HUES6 (cell line): Measurements from ENCODE around the gene KIR3DL3.
"Not testable (repeated sequence)": the region's sequence is repeated elsewhere in the genome, so short reads cannot be mapped to it uniquely, and the experiment has no call there.

Experiments
- H3K27ac ChIP-seq: 2 replicates; pipeline ENCODE4 v1.7.0; 2013; ENCODE audit warnings: low read depth, mild to moderate bottlenecking, low read length, inconsistent platforms
- H3K27me3 ChIP-seq: 2 replicates; pipeline ENCODE4 v1.6.1; 2013; ENCODE audit warnings: low read length; ENCODE audit not compliant: control insufficient read depth, insufficient read depth
- H3K36me3 ChIP-seq: 2 replicates; pipeline ENCODE4 v1.6.1; 2013; ENCODE audit warnings: low read length; ENCODE audit not compliant: control insufficient read depth, insufficient read depth
- H3K4me1 ChIP-seq: 2 replicates; pipeline ENCODE4 v1.6.1; 2013; ENCODE audit warnings: low read length; ENCODE audit not compliant: control insufficient read depth, insufficient read depth
- H3K4me3 ChIP-seq: 2 replicates; pipeline ENCODE4 v1.5.1; 2013; ENCODE audit warnings: low read depth, low read length
- H3K9ac ChIP-seq: one replicate; pipeline ENCODE4 v1.6.1; 2013; ENCODE audit warnings: mild to moderate bottlenecking, low read length
- H3K9me3 ChIP-seq: 2 replicates; pipeline ENCODE4 v1.6.1; 2013; ENCODE audit warnings: low read depth, low read length; ENCODE audit not compliant: control insufficient read depth, insufficient read depth

KIR3DL3 gene

DNA sequence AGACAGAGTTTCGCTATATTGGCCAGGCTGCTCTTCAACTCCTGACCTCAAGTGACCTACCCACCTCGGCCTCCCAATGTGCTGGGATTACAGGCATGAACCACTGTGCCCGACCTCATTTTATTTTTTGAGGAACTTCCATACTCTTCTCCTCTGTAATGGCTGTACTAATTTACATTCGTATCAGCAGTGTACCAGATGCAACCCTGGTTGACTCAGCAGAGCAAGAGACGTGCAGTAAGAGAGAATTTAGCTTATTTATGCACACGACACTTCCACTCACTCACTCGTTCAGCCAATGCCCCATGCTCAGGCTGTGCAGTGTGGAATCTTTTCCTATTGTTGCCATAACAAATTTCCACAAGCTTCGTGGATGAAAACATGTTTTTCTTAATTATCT is 6.9 kb downstream of the KIR3DL3 start:
- H3K36me3 ChIP-seq: no peaks in the 10 kb centered on the region
- no peak overlapping the region for H3K4me3 ChIP-seq
- no peak overlapping the region for H3K27ac ChIP-seq
- H3K9me3 ChIP-seq: peaks cover 79% of the 10 kb centered on the region; the same call in 1 of the 2 replicates
- no peak overlapping the region for H3K9ac ChIP-seq
- no peaks in the 10 kb centered on the region for H3K4me1 ChIP-seq
- peaks cover 12% of the 10 kb centered on the region; the same call in 1 of the 2 replicates for H3K27me3 ChIP-seq

DNA sequence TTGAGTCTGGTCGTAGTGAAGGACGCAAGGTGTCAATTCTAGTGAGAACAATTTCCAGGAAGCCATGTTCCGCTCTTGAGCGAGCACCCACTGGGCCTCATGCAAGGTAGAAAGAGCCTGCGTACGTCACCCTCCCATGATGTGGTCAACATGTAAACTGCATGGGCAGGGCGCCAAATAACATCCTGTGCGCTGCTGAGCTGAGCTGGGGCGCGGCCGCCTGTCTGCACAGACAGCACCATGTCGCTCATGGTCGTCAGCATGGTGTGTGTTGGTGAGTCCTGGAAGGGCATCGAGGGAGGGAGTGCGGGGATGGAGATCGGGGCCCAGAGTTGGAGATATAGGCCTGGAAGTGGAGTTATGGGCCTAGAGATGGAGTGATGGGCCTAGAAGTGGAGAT is 14.1 kb downstream of the KIR3DL3 start, which contains the start of gene KIR2DL3:
Gene KIR2DL3, plus strand, starts transcription at position 208 of the 400 bp plus-strand sequence. Its CDS starts 33 bp downstream, at position 241.
- H3K4me3 ChIP-seq, H3K27ac ChIP-seq, H3K9ac ChIP-seq, H3K36me3 ChIP-seq, H3K4me1 ChIP-seq, H3K27me3 ChIP-seq: not testable (repeated sequence)
- peaks cover 64% of the 10 kb centered on the region; the same call in 1 of the 2 replicates for H3K9me3 ChIP-seq

DNA sequence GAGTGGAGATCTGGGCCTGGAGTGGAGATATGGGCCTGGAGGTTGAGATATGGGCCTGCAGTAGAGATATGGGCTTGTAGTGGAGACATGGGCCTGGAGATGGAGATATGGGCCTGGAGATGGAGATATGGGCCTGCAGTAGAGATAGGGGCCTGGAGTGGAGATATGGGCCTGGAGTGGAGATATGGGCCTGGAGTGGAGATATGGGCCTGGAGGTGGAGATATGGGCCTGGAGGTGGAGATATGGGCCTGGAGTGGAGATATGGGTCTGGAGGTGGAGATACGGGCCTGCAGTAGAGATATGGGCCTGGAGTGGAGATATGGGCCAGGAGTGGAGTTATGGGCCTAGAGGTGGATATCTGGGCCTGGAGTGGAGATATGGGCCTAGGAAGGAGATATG is 14.5 kb downstream of the KIR3DL3 start:
- no peaks in the 10 kb centered on the region for H3K36me3 ChIP-seq
- H3K27ac ChIP-seq: no peak overlapping the region
- no peak overlapping the region for H3K4me3 ChIP-seq
- peaks cover under 1% of the 10 kb centered on the region; the same call in 1 of the 2 replicates for H3K27me3 ChIP-seq
- peaks cover 60% of the 10 kb centered on the region; the same call in 1 of the 2 replicates for H3K9me3 ChIP-seq
- no peaks in the 10 kb centered on the region for H3K4me1 ChIP-seq
- no peak overlapping the region for H3K9ac ChIP-seq

DNA sequence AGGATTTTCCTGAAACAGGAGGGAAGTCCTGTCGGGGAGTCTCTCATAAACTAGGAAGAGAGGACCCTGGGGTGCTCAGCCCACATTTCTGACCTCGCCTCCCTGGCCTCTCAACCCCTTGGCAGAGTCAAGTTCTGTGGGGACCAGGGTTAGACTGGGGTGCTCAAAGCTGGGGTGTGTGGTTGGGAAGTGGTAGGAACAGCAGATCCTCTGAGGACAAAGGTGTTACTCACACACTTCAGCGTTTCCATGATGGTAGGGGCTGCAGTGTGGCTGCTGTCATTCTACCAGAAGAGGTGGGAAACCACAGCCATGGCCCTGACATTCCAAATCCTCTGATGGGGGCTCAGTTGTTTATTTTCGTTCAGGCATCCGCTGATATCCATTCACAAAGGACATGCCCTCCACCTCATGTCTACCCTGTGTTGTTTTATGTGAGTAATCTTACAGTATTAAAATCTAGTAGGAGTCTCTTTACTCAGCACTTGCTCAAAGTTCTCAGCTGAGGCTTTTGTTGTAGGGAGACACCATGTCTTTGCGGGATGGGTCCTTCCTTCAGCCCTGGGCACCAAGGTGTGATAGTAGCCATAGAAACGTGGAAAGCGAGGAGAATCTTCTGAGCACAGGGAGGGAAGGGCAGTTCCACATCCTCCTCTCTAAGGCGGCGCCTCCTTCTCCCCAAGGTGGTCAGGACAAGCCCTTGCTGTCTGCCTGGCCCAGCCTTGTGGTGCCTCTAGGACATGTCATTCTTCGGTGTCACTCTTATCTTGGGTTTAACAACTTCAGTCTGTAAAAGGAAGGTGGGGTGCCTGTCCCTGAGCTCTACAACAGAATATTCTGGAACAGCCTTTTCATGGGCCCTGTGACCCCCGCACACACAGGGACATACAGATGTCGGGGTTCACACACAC is 15.6 kb downstream of the KIR3DL3 start:
- Histone ChIP-seq H3K9ac (no peak overlapping the region), H3K9me3 (peaks cover 55% of the 10 kb centered on the region; the same call in 1 of the 2 replicates), H3K4me1 (no peaks in the 10 kb centered on the region), H3K27me3 (no peaks in the 10 kb centered on the region; the same call in 1 of the 2 replicates), H3K27ac (no peak overlapping the region), H3K36me3 (no peaks in the 10 kb centered on the region), H3K4me3 (no peak overlapping the region)

DNA sequence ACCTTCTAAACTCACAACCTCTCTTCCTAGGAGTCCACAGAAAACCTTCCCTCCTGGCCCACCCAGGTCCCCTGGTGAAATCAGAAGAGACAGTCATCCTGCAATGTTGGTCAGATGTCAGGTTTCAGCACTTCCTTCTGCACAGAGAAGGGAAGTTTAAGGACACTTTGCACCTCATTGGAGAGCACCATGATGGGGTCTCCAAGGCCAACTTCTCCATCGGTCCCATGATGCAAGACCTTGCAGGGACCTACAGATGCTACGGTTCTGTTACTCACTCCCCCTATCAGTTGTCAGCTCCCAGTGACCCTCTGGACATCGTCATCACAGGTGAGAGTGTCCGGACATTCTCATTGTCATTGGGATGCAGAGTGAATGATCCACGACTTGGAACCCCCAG is 17.7 kb downstream of the KIR3DL3 start:
- not testable (repeated sequence) for H3K4me3 ChIP-seq, H3K36me3 ChIP-seq, H3K27ac ChIP-seq, H3K9ac ChIP-seq, H3K4me1 ChIP-seq, H3K27me3 ChIP-seq
- peaks cover 43% of the 10 kb centered on the region; the same call in 1 of the 2 replicates for H3K9me3 ChIP-seq

DNA sequence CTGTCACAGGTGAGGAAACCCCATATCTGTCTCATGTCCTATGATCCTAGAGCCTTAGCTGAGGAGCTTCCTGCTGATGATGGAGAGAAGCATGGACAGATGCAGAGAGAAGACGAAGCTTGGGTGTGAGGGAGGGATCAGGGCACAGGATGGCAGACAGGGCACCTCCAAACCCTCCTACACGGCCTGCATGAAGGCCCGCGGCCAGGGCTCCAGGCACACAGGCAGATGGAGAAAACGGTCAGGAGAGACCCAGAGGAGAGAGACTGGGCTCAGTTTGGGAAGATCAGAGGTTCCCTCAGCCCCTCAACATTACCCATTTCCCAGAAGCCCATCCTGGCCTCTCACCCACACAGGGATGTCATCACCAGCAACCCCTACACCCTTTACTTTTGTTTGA is 19.8 kb downstream of the KIR3DL3 start:
- H3K9ac ChIP-seq, H3K4me3 ChIP-seq, H3K27me3 ChIP-seq, H3K27ac ChIP-seq, H3K36me3 ChIP-seq, H3K4me1 ChIP-seq: not testable (repeated sequence)
- peaks cover 36% of the 10 kb centered on the region; the same call in 1 of the 2 replicates for H3K9me3 ChIP-seq

DNA sequence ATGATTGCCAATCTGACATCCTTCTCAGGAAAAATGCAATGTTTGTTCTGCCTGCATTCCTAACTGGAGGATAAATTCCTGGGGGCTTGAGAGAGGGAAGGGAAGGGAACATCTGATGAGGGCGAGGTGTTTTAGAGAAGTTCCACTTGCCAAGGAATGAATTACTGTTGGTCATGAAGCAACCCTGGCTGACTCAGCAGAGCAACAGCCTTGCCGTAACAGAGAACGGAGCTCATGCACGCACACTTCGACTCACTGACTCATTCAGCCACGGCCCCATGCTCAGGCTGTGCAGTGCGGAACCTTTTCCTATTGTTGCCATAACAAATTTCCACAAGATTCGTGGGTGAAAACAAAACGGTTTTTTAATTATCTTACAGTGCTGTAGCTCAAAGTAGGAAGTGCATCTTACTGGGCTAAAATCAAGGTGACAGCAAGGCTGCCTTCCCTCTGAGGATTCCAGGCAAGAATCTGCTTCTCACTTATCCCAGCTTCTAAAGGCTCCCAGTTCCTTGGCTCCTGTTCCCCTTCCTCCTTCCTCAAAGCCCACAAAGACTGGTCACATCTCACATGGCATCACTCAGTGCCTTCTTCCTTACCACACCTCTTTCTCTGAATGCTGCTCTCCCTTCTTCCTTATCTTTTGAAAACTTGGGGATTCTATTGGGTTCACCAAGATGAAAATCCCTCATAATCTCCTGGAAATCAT is 23.5 kb downstream of the KIR3DL3 start:
- H3K4me1 ChIP-seq, H3K27me3 ChIP-seq, H3K9ac ChIP-seq, H3K4me3 ChIP-seq, H3K36me3 ChIP-seq, H3K27ac ChIP-seq: not testable (repeated sequence)
- H3K9me3 ChIP-seq: peaks cover 17% of the 10 kb centered on the region; the same call in 1 of the 2 replicates

DNA sequence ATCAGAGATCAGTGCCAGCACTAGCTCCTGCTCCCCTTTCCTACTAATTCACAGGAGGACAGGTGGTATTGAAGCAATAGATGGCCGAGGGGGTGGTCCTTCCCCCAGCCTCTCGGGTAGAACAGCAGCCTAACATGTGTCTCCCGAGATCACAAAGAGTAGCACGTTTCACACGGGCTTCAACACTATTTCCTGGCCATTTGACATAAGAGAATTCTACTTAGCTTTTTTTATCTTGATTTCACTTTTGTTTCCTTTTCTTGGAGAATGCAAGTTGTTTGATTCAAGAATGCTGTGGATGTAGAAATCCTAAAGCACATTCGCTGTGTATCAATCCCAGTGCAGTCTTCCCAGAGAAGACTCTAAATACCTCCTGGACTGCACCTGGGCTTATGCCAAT is 26.0 kb downstream of the KIR3DL3 start:
- peaks cover 21% of the 10 kb centered on the region; the same call in 1 of the 2 replicates for H3K9me3 ChIP-seq
- H3K4me1 ChIP-seq, H3K36me3 ChIP-seq, H3K9ac ChIP-seq, H3K4me3 ChIP-seq, H3K27me3 ChIP-seq, H3K27ac ChIP-seq: not testable (repeated sequence)

DNA sequence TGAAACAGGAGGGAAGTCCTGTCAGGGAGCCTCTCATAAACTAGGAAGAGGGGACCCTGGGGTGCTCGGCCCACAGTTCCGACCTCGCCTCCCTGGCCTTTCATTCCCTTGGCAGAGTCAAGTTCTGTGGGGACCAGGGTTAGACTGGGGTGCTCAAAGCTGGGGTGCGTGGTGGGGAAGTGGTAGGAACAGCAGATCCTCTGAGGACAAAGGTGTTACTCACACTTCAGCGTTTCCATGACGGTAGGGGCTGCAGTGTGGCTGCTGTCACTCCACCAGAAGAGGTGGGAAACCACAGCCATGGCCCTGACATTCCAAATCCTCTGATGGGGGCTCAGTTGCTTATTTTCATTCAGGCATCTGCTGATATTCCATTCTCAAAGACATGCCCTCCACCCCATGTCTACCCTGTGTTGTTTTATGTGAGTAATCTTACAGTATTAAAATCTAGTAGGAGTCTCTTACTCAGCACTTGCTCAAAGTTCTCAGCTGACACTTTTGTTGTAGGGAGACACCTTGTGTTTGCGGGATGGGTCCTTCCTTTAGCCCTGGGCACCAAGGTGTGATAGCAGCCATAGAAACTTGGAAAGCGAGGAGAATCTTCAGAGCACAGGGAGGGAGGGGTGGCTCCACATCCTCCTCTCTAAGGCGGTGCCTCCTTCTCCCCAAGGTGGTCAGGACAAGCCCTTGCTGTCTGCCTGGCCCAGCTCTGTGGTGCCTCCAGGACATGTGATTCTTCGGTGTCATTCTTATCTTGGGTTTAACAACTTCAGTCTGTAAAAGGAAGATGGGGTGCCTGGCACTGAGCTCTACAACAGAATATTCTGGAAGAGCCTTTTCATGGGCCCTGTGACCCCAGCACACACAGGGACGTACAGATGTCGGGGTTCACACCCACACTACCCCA is 32.2 kb downstream of the KIR3DL3 start:
- not testable (repeated sequence) for H3K27ac ChIP-seq, H3K4me1 ChIP-seq, H3K9ac ChIP-seq, H3K36me3 ChIP-seq, H3K27me3 ChIP-seq, H3K4me3 ChIP-seq
- peaks cover 36% of the 10 kb centered on the region; the same call in 1 of the 2 replicates for H3K9me3 ChIP-seq

DNA sequence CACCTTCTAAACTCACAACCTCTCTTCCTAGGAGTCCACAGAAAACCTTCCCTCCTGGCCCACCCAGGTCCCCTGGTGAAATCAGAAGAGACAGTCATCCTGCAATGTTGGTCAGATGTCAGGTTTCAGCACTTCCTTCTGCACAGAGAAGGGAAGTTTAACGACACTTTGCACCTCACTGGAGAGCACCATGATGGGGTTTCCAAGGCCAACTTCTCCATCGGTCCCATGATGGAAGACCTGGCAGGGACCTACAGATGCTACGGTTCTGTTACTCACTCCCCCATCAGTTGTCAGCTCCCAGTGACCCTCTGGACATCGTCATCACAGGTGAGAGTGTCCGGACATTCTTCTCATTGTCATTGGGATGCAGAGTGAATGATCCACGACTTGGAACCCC is 34.3 kb downstream of the KIR3DL3 start:
- not testable (repeated sequence) for H3K27me3 ChIP-seq, H3K4me3 ChIP-seq, H3K9ac ChIP-seq, H3K27ac ChIP-seq, H3K36me3 ChIP-seq, H3K4me1 ChIP-seq
- peaks cover 35% of the 10 kb centered on the region; the same call in 1 of the 2 replicates for H3K9me3 ChIP-seq
